HK-2 (cell line): ENCODE measurements around the gene EVI5.
"Not testable (repeated sequence)": the region's sequence is repeated elsewhere in the genome, so short reads cannot be mapped to it uniquely, and the experiment has no call there.

Source experiments
- DNase-seq: peaks from one replicate; pipeline ENCODE4 v3.0.0-alpha.2; 2018; ENCODE audit not compliant: unreplicated experiment

The EVI5 gene

DNA sequence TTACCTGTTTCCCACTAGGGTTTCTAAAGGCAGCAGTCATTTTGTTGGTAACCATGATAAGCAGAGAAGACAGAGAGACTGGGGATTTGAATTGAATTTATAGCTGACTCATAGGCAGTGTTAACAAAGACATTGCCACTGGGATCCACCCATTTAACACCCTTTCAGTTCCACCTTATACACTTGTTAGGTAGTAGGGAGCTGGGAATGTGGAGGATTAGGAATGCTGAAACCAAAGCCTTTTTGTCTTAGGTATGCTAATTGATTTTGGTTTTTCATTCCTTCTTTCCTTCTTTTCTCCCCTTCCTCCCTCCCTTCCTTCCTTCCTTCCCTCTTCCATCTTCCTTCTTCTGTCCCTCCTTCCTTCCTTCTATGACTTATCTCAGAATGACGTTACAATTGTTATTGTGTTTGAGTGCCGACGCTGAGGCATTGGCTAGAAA is 7.5 kb upstream of the EVI5 start:
- no peak for DNase-seq

DNA sequence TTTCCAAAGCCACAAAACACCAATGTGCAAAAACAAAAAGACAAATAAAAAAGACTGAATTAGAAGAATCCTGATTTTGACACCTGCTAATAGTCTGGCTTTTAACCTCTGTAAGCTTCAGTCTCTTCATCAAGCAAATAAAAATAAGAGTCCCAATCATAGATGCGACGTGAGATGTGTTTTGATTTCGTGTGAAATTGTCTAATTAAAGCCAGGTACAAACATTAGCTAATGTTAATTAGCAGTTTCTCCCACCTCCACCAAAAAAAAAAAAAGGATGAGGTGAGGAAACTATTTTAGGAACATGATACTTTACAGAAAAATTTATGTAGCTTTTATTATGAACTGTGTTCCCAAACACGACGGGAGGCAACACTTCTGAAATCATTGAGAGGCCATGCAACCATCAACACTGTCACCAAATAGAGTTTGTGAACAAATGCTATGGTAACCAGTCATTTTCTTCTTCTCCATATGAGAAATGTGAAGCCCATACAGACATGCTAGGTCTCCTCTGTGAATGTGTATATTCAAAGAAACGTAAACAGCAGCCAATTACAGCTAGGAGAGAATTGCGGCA is 6.7 kb upstream of the EVI5 start:
- DNase-seq: no peak

DNA sequence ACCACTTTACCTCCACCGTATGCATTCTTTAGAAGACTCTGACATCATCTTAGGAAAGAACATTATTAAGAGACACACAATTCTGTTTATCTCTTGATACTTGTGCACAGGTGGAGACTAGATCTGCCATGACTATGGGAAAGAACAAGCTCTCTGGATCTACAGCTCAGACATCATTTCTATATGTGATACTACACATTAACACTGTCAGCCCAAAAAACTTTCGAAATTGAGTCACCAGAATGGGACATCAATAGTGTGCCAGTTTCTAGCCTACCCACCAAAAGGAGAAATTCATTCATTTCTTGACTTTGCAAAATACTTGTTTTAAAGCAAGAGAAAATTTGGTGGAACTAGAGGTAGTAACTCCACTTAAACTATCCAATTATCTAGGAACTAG is 6.0 kb upstream of the EVI5 start:
- no peak for DNase-seq

DNA sequence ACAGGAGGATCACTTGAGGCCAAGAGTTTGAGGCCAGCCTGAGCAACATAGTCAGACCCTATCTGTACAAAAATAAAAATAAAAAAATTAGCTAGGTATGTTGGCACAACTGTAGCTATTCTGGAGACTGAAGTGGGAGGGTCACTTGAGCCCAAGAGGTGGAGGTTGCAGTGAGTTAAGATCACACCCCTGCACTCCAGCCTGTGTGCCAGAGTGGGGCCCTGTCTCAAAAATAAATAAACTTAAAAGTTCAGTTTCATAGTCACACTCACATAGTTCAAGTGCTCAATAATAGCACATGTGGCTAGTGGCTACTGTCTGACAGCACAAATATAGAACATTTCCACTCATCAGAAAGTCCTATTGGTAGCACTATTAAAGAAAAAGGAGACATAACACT is 5.2 kb upstream of the EVI5 start:
- no peak for DNase-seq

DNA sequence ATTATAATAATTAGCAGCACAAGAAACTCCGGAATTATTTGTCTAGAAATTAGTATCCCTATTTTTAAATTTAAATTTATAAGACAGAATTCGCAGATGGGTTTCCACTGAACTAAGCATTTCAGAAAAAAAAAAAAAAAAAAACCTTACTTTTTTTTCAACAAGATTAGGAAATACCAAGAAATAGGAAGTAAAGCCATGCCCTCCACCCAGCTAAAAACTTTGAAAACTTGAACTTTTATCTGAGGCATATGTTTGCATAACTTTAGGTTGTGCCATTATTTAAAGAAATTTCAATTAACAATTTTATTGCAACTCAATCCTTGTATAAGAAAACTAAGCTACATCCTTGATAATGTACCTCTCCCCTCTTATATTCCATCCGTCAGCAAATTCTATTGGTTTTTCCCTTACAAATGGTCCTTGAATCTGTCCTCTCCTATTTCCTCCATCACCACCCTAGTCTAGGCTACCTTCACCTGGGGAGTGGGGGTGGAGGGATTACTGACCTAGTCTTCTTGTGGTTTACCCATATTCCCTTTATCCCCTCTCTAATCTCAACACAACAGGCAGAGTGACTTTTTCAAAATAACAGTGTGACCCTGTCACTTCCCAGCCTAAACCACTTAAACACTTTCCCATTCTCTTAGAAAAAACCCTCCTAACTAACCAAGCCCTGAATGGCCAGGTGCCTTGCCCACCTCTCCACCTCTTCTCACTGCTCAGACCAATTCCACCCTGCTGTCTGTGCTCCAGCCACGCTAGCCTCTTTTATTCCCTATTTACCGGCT is 1.4 kb upstream of the EVI5 start:
- DNase-seq: no peak

DNA sequence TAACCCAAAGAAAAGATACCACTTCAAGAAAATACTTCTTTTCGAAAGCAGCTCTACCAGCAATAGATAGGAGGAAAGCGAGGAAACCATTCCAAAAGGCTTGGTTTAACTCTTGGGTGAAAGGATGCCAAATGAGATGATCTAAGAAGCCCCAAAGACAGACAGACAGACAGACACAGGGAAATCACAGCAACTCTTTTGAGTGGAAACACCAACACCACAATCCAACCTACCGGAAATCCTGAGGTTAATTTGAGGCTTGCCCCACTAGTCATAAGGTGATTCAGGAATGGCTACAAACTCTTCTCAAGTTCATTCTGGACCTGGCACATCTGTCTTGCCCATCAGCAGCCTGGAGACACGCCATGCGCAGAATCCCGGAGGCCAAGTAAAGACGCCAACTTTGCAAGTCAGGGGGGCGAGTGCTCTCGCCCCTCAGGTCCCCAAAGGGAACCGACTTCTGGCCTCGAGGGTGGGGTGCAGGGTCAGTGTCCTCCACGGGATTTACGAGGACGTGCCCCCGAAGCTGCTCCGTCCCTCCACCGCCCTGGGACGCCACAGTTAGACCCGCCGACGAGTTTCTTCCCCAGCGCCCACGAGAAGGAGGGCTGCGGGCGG is 778 bp downstream of the EVI5 start:
- peak; percentile 41 for DNase-seq

DNA sequence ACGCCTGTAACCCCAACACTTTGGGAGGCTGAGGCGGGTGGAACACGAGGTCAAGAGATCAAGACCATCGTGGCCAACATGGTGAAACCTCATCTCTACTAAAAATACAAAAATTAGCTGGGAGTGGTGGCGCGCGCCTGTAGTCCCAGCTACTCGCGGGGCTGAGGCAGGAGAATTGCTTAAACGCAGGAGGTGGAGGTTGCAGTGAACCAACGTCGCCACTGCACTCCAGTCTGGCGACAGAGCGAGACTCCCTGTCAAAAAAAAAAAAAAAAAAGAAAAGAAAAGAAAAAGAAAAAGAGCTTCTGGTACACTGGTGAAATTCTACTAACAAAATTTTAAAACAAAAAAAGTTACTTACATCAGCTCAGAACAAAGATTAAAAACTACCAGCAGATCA is 1.4 kb downstream of the EVI5 start:
- DNase-seq: peak; percentile 8

DNA sequence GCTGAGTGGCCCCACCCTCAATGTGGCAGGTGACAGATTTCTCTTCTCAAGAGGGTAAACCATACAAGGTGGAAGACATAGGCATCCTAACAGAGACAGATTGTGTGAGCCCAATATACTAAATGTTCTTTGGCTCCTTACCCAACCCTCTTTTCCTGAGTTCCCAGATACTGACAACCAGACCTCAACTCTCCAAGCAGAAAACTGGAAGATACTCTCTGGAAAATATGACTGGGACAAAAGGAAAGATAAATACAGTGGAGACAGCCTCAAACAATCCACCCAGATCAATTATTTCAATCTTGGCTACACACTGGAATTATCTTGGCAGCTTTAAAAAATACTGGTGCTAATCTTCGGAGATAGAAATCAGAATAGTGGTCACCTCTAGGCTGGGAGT is 6.5 kb downstream of the EVI5 start:
- DNase-seq: no peak

DNA sequence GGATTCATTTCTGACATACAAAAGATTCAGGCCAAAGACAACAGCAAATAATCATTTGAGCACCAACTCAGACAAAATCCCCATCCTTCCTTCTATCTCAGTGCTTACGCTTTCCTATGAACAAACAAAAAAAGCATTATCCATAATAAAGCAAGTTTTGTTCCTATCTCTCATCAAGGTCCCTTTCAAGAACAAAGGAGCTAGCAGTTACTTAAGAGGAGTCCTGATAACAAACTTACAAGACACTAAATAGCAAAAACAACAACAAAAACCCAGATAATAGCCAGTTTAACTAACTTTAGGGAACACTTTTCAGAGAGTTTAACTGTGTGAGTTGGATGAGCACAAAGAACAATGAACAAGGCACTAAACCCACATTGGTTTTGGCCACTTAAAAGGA is 10.5 kb downstream of the EVI5 start:
- DNase-seq: no peak

DNA sequence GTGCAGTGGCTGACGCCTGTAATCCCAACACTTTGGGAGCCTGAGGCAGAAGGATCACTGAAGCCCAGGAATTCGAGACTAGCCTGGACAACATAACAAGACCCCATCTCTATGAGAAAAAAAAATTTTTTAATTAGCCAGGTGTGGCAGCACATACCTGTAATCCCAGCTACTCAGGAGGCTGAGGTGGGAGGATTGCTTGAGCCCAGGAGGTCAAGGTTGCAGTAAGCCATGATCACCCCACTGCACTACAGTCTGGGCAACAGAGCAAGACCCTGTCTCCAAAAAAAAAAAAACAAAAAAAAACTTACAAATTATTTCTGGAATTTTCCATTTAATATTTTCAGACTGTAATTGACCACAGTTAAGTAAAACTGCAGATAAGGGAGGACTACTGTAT is 11.2 kb downstream of the EVI5 start:
- DNase-seq: not testable (repeated sequence)

DNA sequence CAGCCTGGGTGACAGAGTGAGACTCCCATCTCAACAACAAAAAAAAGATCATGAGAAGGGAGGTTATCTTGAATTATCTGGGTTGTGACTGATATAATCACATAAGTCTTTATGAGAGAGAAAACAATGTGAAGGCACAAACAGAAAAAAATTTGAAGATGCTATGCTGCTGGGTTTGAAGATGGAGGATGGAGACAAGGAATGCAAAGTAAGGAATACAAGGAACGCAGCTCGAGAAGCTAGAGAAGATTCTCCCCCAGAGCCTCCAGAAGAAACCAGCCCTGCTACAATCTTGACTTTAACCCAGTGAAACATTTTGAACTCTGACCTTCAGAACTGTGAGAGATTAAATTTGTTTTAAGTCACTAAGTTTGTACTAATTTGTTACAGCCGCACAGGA is 15.1 kb downstream of the EVI5 start:
- DNase-seq: no peak

DNA sequence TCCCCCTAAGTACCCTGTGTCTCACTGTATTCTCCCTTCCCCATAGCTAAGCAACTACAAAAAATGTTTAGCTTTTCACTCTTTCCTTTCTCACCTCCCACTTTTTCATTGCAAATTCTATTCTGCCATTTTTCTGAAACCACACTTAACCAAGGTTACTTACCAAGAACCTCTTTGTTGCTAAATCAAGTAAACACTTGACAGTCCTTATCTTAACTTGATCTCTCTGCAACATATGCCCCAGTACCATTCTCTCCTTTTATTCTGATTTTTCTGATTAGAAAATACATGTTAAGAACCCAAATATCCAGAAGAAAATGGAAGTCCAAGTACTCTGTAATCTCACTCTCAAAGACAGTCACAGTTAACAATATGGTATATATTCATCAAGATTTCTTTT is 16.0 kb downstream of the EVI5 start:
- no peak for DNase-seq

DNA sequence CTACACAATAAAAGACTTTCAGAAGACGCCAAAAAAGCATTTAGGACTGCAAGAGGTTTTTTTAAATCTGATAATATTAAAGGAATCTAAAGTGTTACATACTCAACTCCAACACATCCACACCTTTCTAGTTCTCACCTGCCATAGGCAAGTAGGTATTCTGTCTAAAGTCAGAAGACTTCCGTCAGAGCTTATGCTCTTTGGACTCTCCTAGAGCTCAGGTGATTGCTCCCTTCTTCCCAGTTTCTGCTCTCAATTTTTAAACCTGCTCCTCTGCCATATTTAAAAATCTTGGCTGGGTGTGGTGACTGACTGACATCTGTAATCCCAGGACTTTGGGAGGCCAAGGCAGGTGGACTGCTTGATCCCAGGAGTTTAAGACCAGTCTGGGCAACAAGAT is 16.6 kb downstream of the EVI5 start:
- DNase-seq: no peak

DNA sequence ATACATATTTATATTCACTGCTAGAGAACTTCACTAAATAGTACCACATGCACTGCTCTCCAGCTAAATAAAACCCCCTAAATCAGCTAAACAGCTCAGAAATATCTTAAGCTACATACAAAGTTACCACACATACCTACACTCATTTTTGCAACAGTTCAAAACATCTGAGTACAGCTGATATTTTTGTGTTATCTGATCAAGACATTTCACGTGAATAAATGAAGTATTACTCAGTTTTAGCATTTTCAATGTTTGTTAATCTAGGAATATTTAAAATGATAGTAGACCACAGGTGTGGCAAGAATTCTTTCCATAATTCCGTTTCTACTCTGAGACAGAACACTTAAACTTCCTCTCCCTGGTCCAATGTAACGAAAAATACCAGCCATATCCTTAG is 20.8 kb downstream of the EVI5 start:
- no peak for DNase-seq

DNA sequence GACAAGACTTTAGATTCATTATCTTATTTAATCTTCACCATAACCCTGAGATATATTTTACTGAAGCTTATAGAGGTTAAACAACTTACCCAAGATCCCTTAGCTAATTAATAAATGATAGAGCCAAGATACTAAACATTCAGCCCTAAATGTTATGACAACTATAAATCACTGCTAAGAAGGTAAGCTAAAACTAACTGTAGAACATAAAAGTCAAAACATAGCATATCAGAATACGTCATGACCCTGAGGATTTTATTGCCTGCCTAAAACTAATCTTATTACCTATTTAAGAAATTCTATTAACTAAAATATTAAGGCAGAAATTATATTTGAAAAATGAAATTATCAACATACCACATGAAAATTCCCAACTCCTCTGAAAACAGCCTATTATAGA is 22.6 kb downstream of the EVI5 start:
- DNase-seq: no peak

DNA sequence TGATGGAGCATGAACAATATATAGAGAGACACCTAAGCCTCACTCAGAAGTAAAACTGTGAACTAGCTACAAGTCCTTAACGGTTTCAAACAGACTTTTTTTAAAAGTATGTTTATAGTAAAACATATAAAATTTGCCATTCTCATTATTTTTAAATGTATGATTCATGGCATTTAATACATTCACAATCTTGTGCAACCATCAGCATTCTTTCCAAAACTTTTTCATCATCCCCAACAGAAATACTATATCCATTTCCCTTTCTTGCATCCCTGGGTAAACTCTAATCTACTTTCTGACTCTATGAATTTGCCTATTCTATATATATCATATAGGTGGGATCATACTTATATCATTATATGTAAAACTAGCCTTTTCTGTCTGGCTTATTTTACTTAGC is 25.5 kb downstream of the EVI5 start:
- DNase-seq: no peak

DNA sequence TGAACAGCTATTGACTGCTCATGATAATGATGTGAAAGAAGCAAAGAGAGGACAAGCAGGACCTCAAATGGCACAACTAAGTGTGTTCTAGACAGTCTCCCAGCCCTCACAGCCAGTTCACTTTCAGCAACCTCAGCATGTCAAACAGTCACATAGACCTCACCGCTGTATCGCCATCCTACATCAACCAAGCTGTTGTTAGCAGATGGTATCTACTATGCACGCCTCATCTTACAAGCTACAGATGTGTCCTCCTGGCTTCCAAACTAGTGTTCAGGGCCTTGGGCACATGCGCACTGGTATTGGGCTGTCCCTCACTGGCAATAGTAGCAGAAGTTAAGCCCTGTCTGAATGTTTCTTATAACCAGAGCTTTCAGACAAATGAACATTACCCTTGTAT is 28.4 kb downstream of the EVI5 start:
- DNase-seq: no peak

DNA sequence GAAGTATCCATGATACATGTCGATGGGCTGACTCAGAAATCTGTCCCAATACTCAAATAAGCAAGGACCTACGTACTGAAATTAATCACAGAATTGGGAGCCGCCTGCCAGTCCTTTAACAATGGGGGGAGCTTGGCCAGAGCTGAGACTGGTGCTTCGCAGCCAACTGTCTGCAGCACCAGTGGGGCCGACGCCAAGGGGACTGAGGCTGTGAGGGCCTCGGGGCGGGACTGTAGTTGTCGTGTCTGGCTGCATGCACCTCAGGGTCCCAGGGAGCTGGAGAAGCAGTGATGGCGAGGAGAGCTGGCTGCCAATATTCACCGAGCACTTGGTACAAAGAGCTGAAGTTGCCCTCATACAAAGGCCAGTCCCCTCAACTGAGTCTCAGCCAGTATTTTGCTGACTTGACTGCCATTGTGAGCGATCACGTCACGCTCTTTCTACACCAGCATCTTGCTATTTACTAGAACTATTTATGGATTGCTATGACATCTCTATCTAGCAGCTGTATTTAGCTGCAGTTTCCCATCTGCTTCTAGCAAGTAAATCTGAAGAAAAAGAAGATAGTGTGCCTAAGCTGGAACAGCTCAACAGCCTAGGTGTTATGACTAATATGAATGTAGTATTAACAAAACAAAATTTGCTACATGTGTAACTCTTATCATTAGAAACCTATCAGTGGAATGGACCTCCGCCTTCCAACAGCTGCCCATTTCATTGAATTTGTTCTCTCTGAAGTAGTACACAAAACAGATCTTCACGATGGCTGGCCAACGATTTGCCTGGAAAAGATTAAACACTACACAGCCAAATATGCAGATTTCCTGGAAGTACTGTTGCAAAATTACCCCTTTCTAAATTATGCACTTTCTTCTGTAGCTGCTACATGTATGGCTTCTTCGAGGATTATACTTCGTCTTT is 29.1 kb downstream of the EVI5 start:
- no peak for DNase-seq

DNA sequence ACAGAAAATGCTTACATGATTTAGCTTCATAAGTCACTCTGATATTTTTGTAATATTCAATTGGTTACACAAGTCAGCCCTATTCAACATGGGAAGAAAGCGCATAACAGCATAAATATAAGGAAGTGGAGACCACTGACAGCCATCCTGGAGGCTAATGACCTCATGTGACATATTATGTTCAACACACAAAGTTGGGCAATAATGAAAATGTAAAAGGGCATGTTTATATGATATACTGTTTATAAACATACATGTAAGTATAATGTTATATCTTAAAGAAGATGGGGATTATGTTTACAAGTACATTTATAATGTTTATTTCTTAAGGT is 30.2 kb downstream of the EVI5 start:
- DNase-seq: no peak

DNA sequence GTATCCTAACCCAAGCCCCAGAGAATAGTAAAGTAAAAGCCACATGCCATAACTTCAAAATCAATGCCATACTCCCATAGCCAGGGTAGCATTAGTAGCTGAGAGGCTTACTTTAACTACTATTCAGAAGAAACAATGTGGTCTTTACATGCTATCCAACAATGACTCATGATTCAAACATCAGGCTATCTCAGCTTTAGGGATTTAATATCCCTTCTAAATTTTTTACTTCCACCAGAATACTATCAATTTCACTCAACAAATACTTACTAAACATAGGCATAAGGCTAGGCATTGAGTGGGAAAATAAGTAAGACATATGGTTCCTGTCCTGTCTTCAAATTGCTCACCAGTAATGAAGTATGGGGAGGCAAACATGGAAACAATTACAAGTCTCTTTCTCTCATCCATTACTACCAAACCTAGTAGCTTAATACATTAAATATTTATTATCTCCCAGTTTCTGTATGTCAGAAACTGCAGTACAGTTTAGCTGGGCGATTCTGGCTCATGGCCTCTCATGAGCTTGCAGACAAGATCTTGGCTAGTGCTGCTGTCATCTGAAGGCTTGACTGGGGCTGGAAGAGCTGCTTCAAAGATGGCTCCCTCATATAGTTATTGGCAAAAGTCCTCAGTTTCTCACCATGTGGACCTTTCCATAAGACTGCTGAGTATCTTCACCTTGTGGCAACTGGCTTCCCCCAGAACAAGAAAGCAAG is 30.7 kb downstream of the EVI5 start:
- DNase-seq: no peak

DNA sequence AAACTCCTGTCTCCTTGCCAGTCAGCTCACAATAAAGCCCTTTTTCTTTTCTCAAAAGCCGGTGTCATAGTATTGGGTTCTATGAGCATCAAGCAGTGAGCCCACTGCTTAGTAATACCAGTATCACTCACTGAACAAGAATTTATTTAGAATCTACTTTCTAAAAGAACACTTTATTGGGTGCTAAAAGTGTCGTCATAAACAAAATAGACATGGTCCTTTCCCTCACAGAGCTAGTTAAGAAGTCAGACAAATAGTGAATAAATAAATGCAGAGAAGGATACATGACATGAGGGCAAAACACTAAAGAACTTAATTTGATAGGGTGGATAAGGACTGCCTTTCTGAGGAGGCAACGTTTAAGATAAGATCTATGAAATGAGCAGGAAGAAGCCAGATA is 32.2 kb downstream of the EVI5 start:
- DNase-seq: no peak
